ENCODE results near the gene TIAM2. TPM values are rescaled to one million over a fixed set of nuclear protein-coding genes. Genes with fewer than 3 reads are reported as not detected.
"Not testable (repeated sequence)": the region's sequence is repeated elsewhere in the genome, so short reads cannot be mapped to it uniquely, and the experiment has no call there.

TIAM2 gene
- total RNA-seq, 3 donors from 2014 or later (not counting 1 experiment from before 2014, with no cell fraction given) = 6.5 to 11.1 (median 8.7) TPM

DNA sequence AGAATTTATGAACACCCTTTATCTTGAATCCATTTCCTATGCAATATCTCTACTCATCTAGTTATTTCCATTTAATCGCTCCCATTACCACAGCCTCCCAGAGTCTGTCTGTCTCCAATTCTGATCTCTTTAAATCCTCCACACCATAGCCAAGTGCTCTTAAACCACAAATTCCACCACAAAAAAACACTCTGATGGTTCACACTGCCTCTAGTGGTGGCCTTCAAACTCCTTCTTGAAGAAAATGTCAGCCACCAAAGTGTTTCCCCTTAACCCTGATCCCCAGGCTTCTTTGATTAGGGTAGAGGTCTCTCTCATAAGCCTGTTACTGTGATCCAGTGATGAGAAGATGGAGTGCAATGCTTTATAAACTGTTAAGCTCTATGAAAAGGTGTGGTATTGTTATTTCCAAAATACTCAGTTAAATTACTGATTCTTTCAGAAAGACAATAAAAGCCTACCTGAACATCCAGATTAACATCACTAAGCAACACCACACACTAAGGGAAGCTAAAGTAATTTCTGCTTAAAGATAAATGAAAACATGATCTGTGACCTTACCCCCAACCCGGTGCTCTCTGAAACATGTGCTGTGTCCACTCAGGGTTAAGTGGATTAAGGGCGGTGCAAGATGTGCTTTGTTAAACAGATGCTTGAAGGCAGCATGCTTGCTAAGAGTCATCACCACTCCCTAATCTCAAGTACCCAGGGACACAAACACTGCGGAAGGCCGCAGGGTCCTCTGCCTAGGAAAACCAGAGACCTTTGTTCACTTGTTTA lies 273.2 kb downstream of the TIAM2 start:
- intact Hi-C loops (cut with micrococcal nuclease); H3K9me3 ChIP-seq (ENCODE audit: control insufficient read depth, insufficient read depth, low read length); H3K27ac Mint-ChIP-seq; H3K27me3 ChIP-seq (ENCODE audit: control insufficient read depth, insufficient read depth, low read length); H3K4me3 Mint-ChIP-seq; H3K4me1 Mint-ChIP-seq; H3K9me3 Mint-ChIP-seq; H3K4me3 ChIP-seq (ENCODE audit: low read length); H3K36me3 Mint-ChIP-seq; H3K27ac ChIP-seq (ENCODE audit: low read length); H3K4me1 ChIP-seq (ENCODE audit: control insufficient read depth, insufficient read depth, low read length); H3K27me3 Mint-ChIP-seq (ENCODE audit: low read depth in 2 of 2): not testable (repeated sequence)
- peaks cover 21% of the 10 kb centered on the region for H3K36me3 ChIP-seq (ENCODE audit: control insufficient read depth, insufficient read depth, low read length)
- ATAC-seq = peak; percentile 60 to 70 (median 64)
- TF ChIP-seq CTCF (IDR thresholded peaks at IDR 0.05) = peak; percentile 32
- WGBS (ENCODE audit: insufficient coverage) = 94% methylated on average over 2 of the region's 5 CpGs
- peak in 1 of 2 donors; percentile 57 for DNase-seq

GRCh38 chr6:155269765-155270164 lies 274.6 kb downstream of the TIAM2 start:
- no peaks in the 10 kb centered on the region for H3K27me3 Mint-ChIP-seq (ENCODE audit: low read depth in 2 of 2)
- H3K36me3 Mint-ChIP-seq = no peaks in the 10 kb centered on the region
- ATAC-seq (no peak), DNase-seq (no peak)
- Histone ChIP-seq H3K27ac (ENCODE audit: low read length) (no peak overlapping the region), H3K36me3 (ENCODE audit: control insufficient read depth, insufficient read depth, low read length) (peaks cover 21% of the 10 kb centered on the region), H3K27me3 (ENCODE audit: control insufficient read depth, insufficient read depth, low read length) (no peaks in the 10 kb centered on the region), H3K4me3 (ENCODE audit: low read length) (no peak overlapping the region), H3K9me3 (ENCODE audit: control insufficient read depth, insufficient read depth, low read length) (no peaks in the 10 kb centered on the region), H3K4me1 (ENCODE audit: control insufficient read depth, insufficient read depth, low read length) (no peaks in the 10 kb centered on the region)
- peaks cover 6 to 11% of the 10 kb centered on the region in 2 donors for H3K4me1 Mint-ChIP-seq
- H3K9me3 Mint-ChIP-seq = no peaks in the 10 kb centered on the region
- intact Hi-C loops (cut with micrococcal nuclease) = no loop called here
- no peak overlapping the region for H3K27ac Mint-ChIP-seq
- no peak overlapping the region for H3K4me3 Mint-ChIP-seq
- no peak for TF ChIP-seq CTCF (IDR thresholded peaks at IDR 0.05)
- 99% methylated on average over 3 of the region's 3 CpGs for WGBS (ENCODE audit: insufficient coverage)

DNA sequence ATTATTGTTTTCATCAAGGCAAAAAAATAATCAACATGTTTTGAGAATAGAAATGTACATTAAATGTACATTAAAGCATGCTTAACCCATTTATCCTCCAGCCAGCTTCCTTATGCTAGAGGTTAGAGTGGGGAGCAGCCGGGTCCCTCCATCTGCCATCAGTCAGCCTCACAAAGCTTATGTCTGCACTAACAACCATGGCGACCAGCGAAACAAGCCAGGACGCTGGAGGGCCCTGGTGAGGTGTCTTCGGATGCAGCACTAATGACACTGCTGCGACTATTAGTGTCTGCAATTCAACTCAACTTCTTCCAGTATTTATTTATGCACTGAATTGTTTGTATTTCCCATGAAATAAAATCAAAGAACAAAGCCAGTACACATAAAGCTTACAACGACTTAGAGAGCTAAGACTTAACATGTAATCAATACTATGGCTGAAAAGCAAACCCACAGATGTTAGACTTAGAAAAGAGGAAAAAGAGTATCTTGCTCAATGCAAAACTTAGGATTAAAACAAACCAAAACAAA lies 275.5 kb downstream of the TIAM2 start:
- Mint-ChIP-seq H3K4me1 (peaks cover 6 to 11% of the 10 kb centered on the region in 2 donors), H3K27ac (no peak overlapping the region), H3K9me3 (no peaks in the 10 kb centered on the region), H3K36me3 (no peaks in the 10 kb centered on the region), H3K27me3 (ENCODE audit: low read depth in 2 of 2) (no peaks in the 10 kb centered on the region), H3K4me3 (no peak overlapping the region)
- H3K9me3 ChIP-seq (ENCODE audit: control insufficient read depth, insufficient read depth, low read length) = no peaks in the 10 kb centered on the region
- ATAC-seq (no peak), DNase-seq (no peak)
- peaks cover 16% of the 10 kb centered on the region for H3K36me3 ChIP-seq (ENCODE audit: control insufficient read depth, insufficient read depth, low read length)
- H3K4me1 ChIP-seq (ENCODE audit: control insufficient read depth, insufficient read depth, low read length) = no peaks in the 10 kb centered on the region
- WGBS (ENCODE audit: insufficient coverage) = 88% methylated on average over 5 of the region's 7 CpGs
- intact Hi-C loops (cut with micrococcal nuclease) = no loop called here
- no peak overlapping the region for H3K4me3 ChIP-seq (ENCODE audit: low read length)
- H3K27ac ChIP-seq (ENCODE audit: low read length) = no peak overlapping the region
- TF ChIP-seq CTCF (IDR thresholded peaks at IDR 0.05) = no peak
- H3K27me3 ChIP-seq (ENCODE audit: control insufficient read depth, insufficient read depth, low read length) = no peaks in the 10 kb centered on the region
